ENCODE measurements around the gene KDM6B. TPM values are rescaled to one million over a fixed set of nuclear protein-coding genes. Genes with fewer than 3 reads are reported as not detected.

KDM6B gene
- total and polyA plus RNA-seq, 4 donors: 2.5 to 11.5 (median 3.3) TPM

GRCh38 chr17:7794075-7794663 lies 39.8 kb upstream of the KDM6B start:
- Histone ChIP-seq H3K27me3 (ENCODE audit: control insufficient read depth in 4 of 4, insufficient read depth in 4 of 4, low read length in 3 of 4) (no peaks in the 10 kb centered on the region), H3K9ac (ENCODE audit: low read depth in 1 of 2, low read length in 2 of 2) (no peak overlapping the region), H3K36me3 (ENCODE audit: control insufficient read depth in 4 of 4, insufficient read depth in 3 of 4, low read depth in 1 of 4, low read length in 3 of 4) (no peaks in the 10 kb centered on the region), H3K4me1 (ENCODE audit: control insufficient read depth in 4 of 4, insufficient read depth in 4 of 4, low read length in 3 of 4) (no peaks in the 10 kb centered on the region), H3K27ac (ENCODE audit: low read depth in 1 of 2, low read length in 2 of 2) (no peak overlapping the region), H3K9me3 (ENCODE audit: control insufficient read depth in 4 of 4, low read length in 3 of 4) (no peaks in the 10 kb centered on the region), H3K4me3 (ENCODE audit: low read depth in 1 of 3, low read length in 3 of 3) (no peak overlapping the region)
- WGBS: 55% methylated on average over 19 of the region's 19 CpGs
- TF ChIP-seq GABPA (IDR thresholded peaks at IDR 0.05 in 1 of 2, conservative IDR thresholded peaks at IDR 0.05 in 1 of 2) (no peak), RAD21 (IDR thresholded peaks at IDR 0.05) (no peak), JUND (IDR thresholded peaks at IDR 0.05) (no peak), NR2F2 (IDR thresholded peaks at IDR 0.05) (no peak), FOXA1 (IDR thresholded peaks at IDR 0.05) (no peak), FOXA2 (IDR thresholded peaks at IDR 0.05) (no peak), EGR1 (IDR thresholded peaks at IDR 0.05; ENCODE audit: low read depth in 2 of 2) (no peak), HNF4A (conservative IDR thresholded peaks at IDR 0.05) (no peak), TAF1 (conservative IDR thresholded peaks at IDR 0.05) (no peak), YY1 (IDR thresholded peaks at IDR 0.05) (no peak), REST (IDR thresholded peaks at IDR 0.05) (no peak), ATF3 (IDR thresholded peaks at IDR 0.05) (no peak), RXRA (IDR thresholded peaks at IDR 0.05) (no peak)
- TF ChIP-seq, protein P1, sequence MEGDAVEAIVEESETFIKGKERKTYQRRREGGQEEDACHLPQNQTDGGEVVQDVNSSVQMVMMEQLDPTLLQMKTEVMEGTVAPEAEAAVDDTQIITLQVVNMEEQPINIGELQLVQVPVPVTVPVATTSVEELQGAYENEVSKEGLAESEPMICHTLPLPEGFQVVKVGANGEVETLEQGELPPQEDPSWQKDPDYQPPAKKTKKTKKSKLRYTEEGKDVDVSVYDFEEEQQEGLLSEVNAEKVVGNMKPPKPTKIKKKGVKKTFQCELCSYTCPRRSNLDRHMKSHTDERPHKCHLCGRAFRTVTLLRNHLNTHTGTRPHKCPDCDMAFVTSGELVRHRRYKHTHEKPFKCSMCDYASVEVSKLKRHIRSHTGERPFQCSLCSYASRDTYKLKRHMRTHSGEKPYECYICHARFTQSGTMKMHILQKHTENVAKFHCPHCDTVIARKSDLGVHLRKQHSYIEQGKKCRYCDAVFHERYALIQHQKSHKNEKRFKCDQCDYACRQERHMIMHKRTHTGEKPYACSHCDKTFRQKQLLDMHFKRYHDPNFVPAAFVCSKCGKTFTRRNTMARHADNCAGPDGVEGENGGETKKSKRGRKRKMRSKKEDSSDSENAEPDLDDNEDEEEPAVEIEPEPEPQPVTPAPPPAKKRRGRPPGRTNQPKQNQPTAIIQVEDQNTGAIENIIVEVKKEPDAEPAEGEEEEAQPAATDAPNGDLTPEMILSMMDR (IDR thresholded peaks at IDR 0.05; ENCODE audit: low read depth, low read length, missing input control): no peak
- DNase-seq (ENCODE audit: low spot score): no peak

GRCh38 chr17:7797976-7798375 lies 36.0 kb upstream of the KDM6B start:
- no peak overlapping the region for H3K4me3 ChIP-seq (ENCODE audit: low read depth in 1 of 3, low read length in 3 of 3)
- DNase-seq (ENCODE audit: low spot score): no peak
- H3K27me3 ChIP-seq (ENCODE audit: control insufficient read depth in 4 of 4, insufficient read depth in 4 of 4, low read length in 3 of 4): no peaks in the 10 kb centered on the region
- TF ChIP-seq SP1 (IDR thresholded peaks at IDR 0.05) (no peak), GABPA (IDR thresholded peaks at IDR 0.05 in 1 of 2, conservative IDR thresholded peaks at IDR 0.05 in 1 of 2) (no peak), JUND (IDR thresholded peaks at IDR 0.05) (no peak), TAF1 (conservative IDR thresholded peaks at IDR 0.05) (no peak), YY1 (IDR thresholded peaks at IDR 0.05) (no peak), ATF3 (IDR thresholded peaks at IDR 0.05) (no peak)
- TF ChIP-seq, protein P1 (IDR thresholded peaks at IDR 0.05; ENCODE audit: low read depth, low read length, missing input control): no peak
- 91% methylated on average over 13 of the region's 13 CpGs for WGBS
- no peaks in the 10 kb centered on the region for H3K36me3 ChIP-seq (ENCODE audit: control insufficient read depth in 4 of 4, insufficient read depth in 3 of 4, low read depth in 1 of 4, low read length in 3 of 4)
- no peaks in the 10 kb centered on the region for H3K9me3 ChIP-seq (ENCODE audit: control insufficient read depth in 4 of 4, low read length in 3 of 4)
- no peak overlapping the region for H3K9ac ChIP-seq (ENCODE audit: low read depth in 1 of 2, low read length in 2 of 2)
- no peak overlapping the region for H3K27ac ChIP-seq (ENCODE audit: low read depth in 1 of 2, low read length in 2 of 2)
- no peaks in the 10 kb centered on the region for H3K4me1 ChIP-seq (ENCODE audit: control insufficient read depth in 4 of 4, insufficient read depth in 4 of 4, low read length in 3 of 4)

Measured in liver (tissue), 9 donors.